Right ventricle myocardium superior (tissue), 1 donor: Measurements from ENCODE around the gene POMT1. TPM values are rescaled to one million over a fixed set of nuclear protein-coding genes. Genes with fewer than 3 reads are reported as not detected.

Experiments used
- ATAC-seq: fragments of 200-7000 bp; cut with Tn5 transposase; one replicate; pipeline ENCODE4 v1.9.1; 2020; ENCODE audit warnings: mild to moderate bottlenecking; ENCODE audit not compliant: poor library complexity
- DNase-seq: peaks from one replicate; pipeline ENCODE4 v3.0.0-alpha.2; 2020
- intact Hi-C: fragments of 100-400 bp; cut with DNase I; formaldehyde crosslinking; loops from one replicate; pipeline ENCODE4 v1.11.2; 2022
- total RNA-seq: library from RNA; stranded (reverse); fragmentation: NEBNext Ultra II Directional; extraction: Animal tissue kit (Norgen Biotek cat#: 25700); gene quantifications from one replicate; pipeline ENCODE4 v1.2.1, GENCODE V29; 2021
- donor health status: DM: no; HTN: yes; CAD: no; lungs with severe emphysema.

POMT1 gene
- total RNA-seq, 1 donor from 2014 or later = 21.8 TPM

DNA sequence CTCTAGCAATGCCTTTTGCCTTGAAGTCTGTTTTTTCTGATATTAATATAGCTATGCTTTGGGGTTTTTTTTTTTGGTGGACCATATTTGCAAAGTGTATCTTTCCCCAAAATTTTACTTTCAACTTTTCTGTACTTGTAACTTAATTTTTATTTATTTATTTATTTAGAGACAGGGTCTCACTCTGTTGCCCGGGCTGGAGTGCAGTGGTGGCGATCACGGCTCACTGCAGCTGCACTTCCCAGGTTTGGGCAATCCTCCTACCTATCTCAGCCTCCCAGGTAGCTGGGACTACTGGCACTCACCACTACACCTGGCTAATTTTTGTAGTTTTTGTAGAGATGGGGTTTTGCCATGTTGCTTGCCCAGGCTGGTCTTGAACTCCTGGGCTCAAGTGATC is 63.4 kb downstream of the POMT1 start:
- intact Hi-C loops = no loop called here
- ATAC-seq = no peak

DNA sequence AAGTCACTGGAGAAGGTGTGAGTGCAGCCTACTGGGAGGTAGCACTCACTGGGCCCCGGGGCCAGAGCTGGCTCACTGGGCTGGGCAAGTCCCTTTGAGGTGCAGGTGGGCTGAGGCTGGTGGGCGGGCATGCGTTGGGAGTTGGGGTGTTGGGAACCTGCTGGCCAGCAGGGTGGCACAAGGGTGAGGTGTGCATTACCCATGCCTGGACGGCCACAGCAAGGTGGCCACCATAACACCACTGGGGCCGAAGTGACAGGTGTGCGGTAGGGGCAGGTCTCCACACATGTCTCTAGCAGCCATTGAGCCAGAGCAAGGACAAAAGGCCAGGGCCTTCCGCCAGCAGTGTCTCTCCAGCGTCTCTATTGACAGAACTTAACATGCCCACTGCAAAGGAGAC is 65.2 kb downstream of the POMT1 start:
- intact Hi-C loops = no loop called here
- DNase-seq = no peak
- no peak for ATAC-seq

More for the DNA sequence above, 63.4 kb downstream of the POMT1 start:
- peak; percentile 3 for DNase-seq

Other genes with a start within 250 kb of the POMT1 start
- gene FAM78A, start 226.4 kb upstream of the POMT1 start, total RNA-seq = 55.7 TPM
- gene PLPP7, start 213.2 kb upstream of the POMT1 start, total RNA-seq = 115 TPM
- 124 TPM for gene PRRC2B, start 108.8 kb upstream of the POMT1 start, total RNA-seq
- 21.7 TPM for gene UCK1, start 28.3 kb downstream of the POMT1 start, total RNA-seq
- gene PRRT1B, start 42.6 kb downstream of the POMT1 start, total RNA-seq = not detected
- gene RAPGEF1, start 237.2 kb downstream of the POMT1 start, total RNA-seq = 119 TPM